ENCODE data around the gene BCL7C. TPM values are rescaled to one million over a fixed set of nuclear protein-coding genes. Genes with fewer than 3 reads are reported as not detected.

The BCL7C gene
- total RNA-seq, 2 experiments from 2014 or later = 21.8 to 23.6 TPM

DNA sequence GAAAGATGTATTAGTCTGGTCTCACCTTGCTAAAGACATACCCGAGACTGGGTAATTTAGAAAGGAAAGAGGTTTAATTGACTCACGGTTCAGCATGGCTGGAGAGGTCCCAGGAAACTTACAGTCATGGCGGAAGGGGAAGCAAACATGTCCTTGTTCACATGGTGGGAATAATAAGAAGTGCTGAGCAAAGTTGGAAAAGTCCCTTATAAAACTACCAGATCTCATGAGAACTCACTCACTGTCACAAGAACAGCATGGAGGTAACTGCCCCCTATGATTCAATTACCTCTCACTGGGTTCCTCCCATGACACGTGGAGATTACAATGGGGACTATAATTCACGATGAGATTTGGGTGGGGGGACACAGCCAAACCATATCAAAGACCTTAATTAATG lies 53.3 kb downstream of the BCL7C start:
- Mint-ChIP-seq H3K4me3 (no peak overlapping the region), H3K27ac (no peak overlapping the region), H3K9me3 (no peaks in the 10 kb centered on the region), H3K4me1 (ENCODE audit: low read depth) (peaks cover 13% of the 10 kb centered on the region), H3K36me3 (ENCODE audit: low read depth) (no peaks in the 10 kb centered on the region), H3K27me3 (no peaks in the 10 kb centered on the region)
- DNase-seq (no peak), ATAC-seq (no peak)
- TF ChIP-seq, protein P1, sequence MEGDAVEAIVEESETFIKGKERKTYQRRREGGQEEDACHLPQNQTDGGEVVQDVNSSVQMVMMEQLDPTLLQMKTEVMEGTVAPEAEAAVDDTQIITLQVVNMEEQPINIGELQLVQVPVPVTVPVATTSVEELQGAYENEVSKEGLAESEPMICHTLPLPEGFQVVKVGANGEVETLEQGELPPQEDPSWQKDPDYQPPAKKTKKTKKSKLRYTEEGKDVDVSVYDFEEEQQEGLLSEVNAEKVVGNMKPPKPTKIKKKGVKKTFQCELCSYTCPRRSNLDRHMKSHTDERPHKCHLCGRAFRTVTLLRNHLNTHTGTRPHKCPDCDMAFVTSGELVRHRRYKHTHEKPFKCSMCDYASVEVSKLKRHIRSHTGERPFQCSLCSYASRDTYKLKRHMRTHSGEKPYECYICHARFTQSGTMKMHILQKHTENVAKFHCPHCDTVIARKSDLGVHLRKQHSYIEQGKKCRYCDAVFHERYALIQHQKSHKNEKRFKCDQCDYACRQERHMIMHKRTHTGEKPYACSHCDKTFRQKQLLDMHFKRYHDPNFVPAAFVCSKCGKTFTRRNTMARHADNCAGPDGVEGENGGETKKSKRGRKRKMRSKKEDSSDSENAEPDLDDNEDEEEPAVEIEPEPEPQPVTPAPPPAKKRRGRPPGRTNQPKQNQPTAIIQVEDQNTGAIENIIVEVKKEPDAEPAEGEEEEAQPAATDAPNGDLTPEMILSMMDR (IDR thresholded peaks at IDR 0.05) = no peak
- intact Hi-C loops (cut with micrococcal nuclease) = no loop called here
- ChIA-PET POLR2A (no interaction called here), CTCF (interaction anchor here (1.1 to 1.6 kb wide), 2 partner anchors 43 to 80 kb away, joined by 3 read pairs; no protein-coding TSS in a partner anchor)

DNA sequence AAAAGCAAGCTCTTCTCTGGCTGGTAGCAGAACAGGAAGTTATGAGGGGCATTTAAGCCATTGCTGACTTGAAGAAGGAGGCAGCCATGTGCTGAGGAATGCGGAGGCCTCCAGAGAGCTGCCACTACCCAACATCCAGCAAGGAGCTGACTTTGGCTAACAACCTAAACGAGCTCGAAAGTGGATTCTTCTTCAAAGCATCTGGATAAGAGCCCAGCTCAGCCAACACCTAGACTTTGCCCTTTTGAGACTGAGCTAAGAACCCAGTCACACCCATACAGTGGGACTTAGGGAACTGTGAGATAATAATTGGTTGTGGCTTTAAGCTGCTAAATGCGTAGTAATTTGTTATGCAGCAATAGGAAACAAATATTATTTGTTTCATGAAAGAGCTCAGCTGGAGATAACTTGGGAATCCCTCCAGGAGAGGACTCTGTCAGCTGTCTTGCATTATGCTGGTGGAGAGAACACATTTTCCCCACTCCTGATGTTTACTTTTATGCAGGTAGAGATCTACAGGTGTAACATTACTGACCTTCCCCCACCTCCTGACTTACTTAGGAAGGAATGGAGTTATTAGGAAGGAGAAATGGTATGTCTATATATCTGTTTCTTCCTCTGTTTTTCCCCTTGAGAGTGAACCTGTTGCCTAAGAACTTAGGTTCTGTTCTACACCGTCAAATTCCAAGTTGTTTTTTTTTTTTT lies 54.2 kb downstream of the BCL7C start:
- H3K4me1 Mint-ChIP-seq (ENCODE audit: low read depth) = peaks cover 5% of the 10 kb centered on the region
- no peaks in the 10 kb centered on the region for H3K27me3 Mint-ChIP-seq
- DNase-seq (no peak), ATAC-seq (no peak)
- no peaks in the 10 kb centered on the region for H3K36me3 Mint-ChIP-seq (ENCODE audit: low read depth)
- no peak overlapping the region for H3K4me3 Mint-ChIP-seq
- H3K9me3 Mint-ChIP-seq = no peaks in the 10 kb centered on the region
- no peak overlapping the region for H3K27ac Mint-ChIP-seq
- ChIA-PET POLR2A (interaction anchor here (0.9 kb wide), 2 partner anchors 12 to 26 kb away, joined by 3 read pairs; no protein-coding TSS in a partner anchor), CTCF (interaction anchor here (0.5 to 1.7 kb wide), 6 partner anchors 13 to 133 kb away, joined by 3 to 10 read pairs (median 4); no protein-coding TSS in a partner anchor)
- TF ChIP-seq, protein P1 (IDR thresholded peaks at IDR 0.05) = no peak
- intact Hi-C loops (cut with micrococcal nuclease) = no loop called here

DNA sequence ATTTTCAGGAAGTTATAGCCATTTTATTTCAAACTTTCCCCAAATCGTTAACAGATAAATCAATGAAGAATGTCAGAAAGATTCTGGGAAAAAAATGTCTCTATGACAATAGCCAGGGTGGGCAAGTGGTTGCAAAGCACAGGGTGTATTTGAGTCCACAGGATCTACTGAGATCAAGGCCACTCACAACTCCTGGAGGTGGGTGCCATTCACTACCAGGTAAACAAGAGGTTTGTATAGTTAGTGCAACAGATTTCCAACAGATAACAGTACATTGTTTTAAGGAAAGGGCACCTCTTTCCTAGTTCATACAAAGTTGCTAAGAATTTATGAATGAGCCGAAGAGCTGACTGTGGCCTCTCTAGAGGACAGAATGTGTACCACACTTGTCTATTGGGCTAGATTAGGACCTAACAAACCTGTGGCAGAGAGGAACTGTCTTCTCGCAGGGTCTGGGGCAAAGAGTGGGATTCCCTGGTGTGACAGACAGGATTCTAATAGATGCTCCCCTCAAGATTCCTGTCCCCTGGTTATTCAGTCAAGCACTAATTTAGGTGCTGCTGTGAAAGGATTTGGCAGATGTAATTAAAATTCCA lies 54.9 kb downstream of the BCL7C start:
- no peaks in the 10 kb centered on the region for H3K9me3 Mint-ChIP-seq
- DNase-seq (no peak), ATAC-seq (no peak)
- H3K4me1 Mint-ChIP-seq (ENCODE audit: low read depth) = no peaks in the 10 kb centered on the region
- intact Hi-C loops (cut with micrococcal nuclease) = no loop called here
- ChIA-PET CTCF (interaction anchor here (0.5 to 1.7 kb wide), 5 partner anchors 13 to 132 kb away, joined by 3 to 10 read pairs (median 4); no protein-coding TSS in a partner anchor), POLR2A (interaction anchor here (0.9 kb wide), 1 partner anchor 25 kb away, joined by 3 read pairs; no protein-coding TSS in a partner anchor)
- H3K36me3 Mint-ChIP-seq (ENCODE audit: low read depth) = no peaks in the 10 kb centered on the region
- H3K4me3 Mint-ChIP-seq = no peak overlapping the region
- no peaks in the 10 kb centered on the region for H3K27me3 Mint-ChIP-seq
- TF ChIP-seq, protein P1 (IDR thresholded peaks at IDR 0.05) = no peak
- no peak overlapping the region for H3K27ac Mint-ChIP-seq

DNA sequence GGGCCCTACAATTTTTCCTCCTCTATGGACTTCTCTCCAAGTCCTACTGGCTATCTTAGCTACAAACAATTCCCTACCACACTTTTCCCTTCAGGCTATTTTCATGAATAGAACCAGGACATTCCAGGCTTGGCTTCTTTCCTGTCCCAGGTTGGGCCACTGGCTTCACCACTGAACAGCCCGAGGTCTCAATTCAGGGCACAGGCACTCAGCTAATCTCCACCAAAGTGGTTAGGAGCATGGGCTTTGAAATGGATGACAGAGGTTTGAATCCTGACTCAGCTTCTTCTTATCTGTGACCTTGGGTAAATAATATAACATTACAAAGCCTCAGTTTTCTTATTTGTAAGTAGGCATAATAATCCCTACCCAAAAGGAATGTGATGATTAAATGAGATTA lies 56.0 kb downstream of the BCL7C start:
- Mint-ChIP-seq H3K4me1 (ENCODE audit: low read depth) (no peaks in the 10 kb centered on the region), H3K27me3 (no peaks in the 10 kb centered on the region), H3K4me3 (no peak overlapping the region), H3K27ac (no peak overlapping the region), H3K36me3 (ENCODE audit: low read depth) (no peaks in the 10 kb centered on the region), H3K9me3 (no peaks in the 10 kb centered on the region)
- TF ChIP-seq, protein P1 (IDR thresholded peaks at IDR 0.05) = no peak
- intact Hi-C loops (cut with micrococcal nuclease) = no loop called here
- ATAC-seq (no peak), DNase-seq (no peak)
- ChIA-PET CTCF (interaction anchor here (1.2 to 2.1 kb wide), 3 partner anchors 9 to 65 kb away, joined by 3 to 5 read pairs (median 4); no protein-coding TSS in a partner anchor), POLR2A (interaction anchor here (1.3 kb wide), 1 partner anchor 38 kb away, joined by 5 read pairs; no protein-coding TSS in a partner anchor)

Small RNA genes within 50 kb of the gene (microRNA-seq; reads per million reads assigned to microRNA genes)
- not detected for gene MIR4519 (ENCODE audit: borderline microRNAs expressed, borderline replicate concordance)
- gene MIR762 (ENCODE audit: borderline microRNAs expressed, borderline replicate concordance) = not detected

Other genes with a start within 250 kb of the BCL7C start
- gene PRR14, start 243.1 kb downstream of the BCL7C start, total RNA-seq = 10 to 100 TPM; 74.0 to 76.6 TPM
- gene FBRS, start 235.6 kb downstream of the BCL7C start, total RNA-seq = 10 to 100 TPM; 80.3 to 85.8 TPM
- 10 to 100 TPM; 57.2 to 64.7 TPM for gene SRCAP, start 194.9 kb downstream of the BCL7C start, total RNA-seq
- 10 to 100 TPM; 27.8 to 30.3 TPM for gene PHKG2, start 145.7 kb downstream of the BCL7C start, total RNA-seq
- gene CFAP119, start 132.0 kb downstream of the BCL7C start, total RNA-seq = 1 to 10 TPM; 3.8 to 3.9 TPM
- 10 to 100 TPM; 63.2 to 68.1 TPM for gene RNF40, start 131.8 kb downstream of the BCL7C start, total RNA-seq
- gene ZNF629, start 106.9 kb downstream of the BCL7C start, total RNA-seq = 1 to 10 TPM; 2.8 to 3.2 TPM
- gene CTF1, start 2.5 kb upstream of the BCL7C start, total RNA-seq = under 1 TPM; 0.31 to 0.32 TPM
- 10 to 100 TPM; 21.1 to 22.0 TPM for gene FBXL19, start 29.5 kb upstream of the BCL7C start, total RNA-seq
- gene ORAI3, start 55.0 kb upstream of the BCL7C start, total RNA-seq = 10 to 100 TPM in 1 of 2 experiments, 1 to 10 TPM in 1; 7.6 to 10.9 TPM
- 10 to 100 TPM; 18.0 to 19.2 TPM for gene SETD1A, start 63.7 kb upstream of the BCL7C start, total RNA-seq
- gene HSD3B7, start 91.1 kb upstream of the BCL7C start, total RNA-seq = 1 to 10 TPM in 1 of 2 experiments, under 1 TPM in 1; 0.45 to 1.3 TPM
- gene STX1B, start 116.6 kb upstream of the BCL7C start, total RNA-seq = 1 to 10 TPM; 1.1 to 1.8 TPM
- 10 to 100 TPM; 25.2 to 27.7 TPM for gene STX4, start 139.5 kb upstream of the BCL7C start, total RNA-seq
- 10 to 100 TPM; 16.2 to 18.8 TPM for gene ZNF668, start 180.2 kb upstream of the BCL7C start, total RNA-seq
- gene ZNF646, start 180.3 kb upstream of the BCL7C start, total RNA-seq = 10 to 100 TPM; 22.0 to 24.4 TPM
- gene PRSS53, start 194.9 kb upstream of the BCL7C start, total RNA-seq = 1 to 10 TPM; 5.5 to 8.6 TPM
- 10 to 100 TPM; 68.5 to 71.5 TPM for gene VKORC1, start 200.7 kb upstream of the BCL7C start, total RNA-seq
- gene BCKDK, start 214.3 kb upstream of the BCL7C start, total RNA-seq = 10 to 100 TPM; 55.1 to 58.7 TPM
- gene KAT8, start 223.6 kb upstream of the BCL7C start, total RNA-seq = 10 to 100 TPM; 55.6 to 58.7 TPM
- gene PRSS8, start 241.7 kb upstream of the BCL7C start, total RNA-seq = not detected

Data from activated CD8-positive, alpha-beta T cell treated with anti-CD3 and anti-CD28 coated beads for 36 hours (primary cell).